Parathyroid adenoma (tissue), 2 donors: ENCODE measurements around the gene FOXO3.
A peak's percentile ranks its signal among the peaks of the same experiment; 100 is the strongest.

Source experiments
- H2AFZ ChIP-seq: fragments of 300-600 bp; sonication (generic); one replicate; pipeline ENCODE4 v1.7.0; 2017; ENCODE audit warnings: antibody characterized with exemption, mild to moderate bottlenecking
- H3K27ac ChIP-seq: fragments of 300-600 bp; sonication (generic); one replicate; pipeline ENCODE4 v1.7.0; 2017
- H3K27me3 ChIP-seq: fragments of 300-600 bp; sonication (generic); one replicate; pipeline ENCODE4 v1.7.0; 2017; ENCODE audit warnings: low read length; ENCODE audit not compliant: control insufficient read depth, insufficient read depth
- H3K36me3 ChIP-seq: fragments of 300-600 bp; sonication (generic); one replicate; pipeline ENCODE4 v1.7.0; 2017; ENCODE audit warnings: low read length; ENCODE audit not compliant: control insufficient read depth, insufficient read depth
- H3K4me1 ChIP-seq: fragments of 300-600 bp; sonication (generic); one replicate; pipeline ENCODE4 v1.7.0; 2017; ENCODE audit warnings: control low read depth
- H3K4me2 ChIP-seq: fragments of 300-600 bp; sonication (generic); one replicate; pipeline ENCODE4 v1.7.0; 2017; ENCODE audit warnings: low read length
- H3K4me3 ChIP-seq: fragments of 300-600 bp; sonication (generic); one replicate; pipeline ENCODE4 v1.7.0; 2017; ENCODE audit warnings: low read depth, low read length
- H3K79me2 ChIP-seq: fragments of 300-600 bp; sonication (generic); one replicate; pipeline ENCODE4 v1.7.0; 2017; ENCODE audit warnings: control low read depth
- H3K9ac ChIP-seq: fragments of 300-600 bp; sonication (generic); one replicate; pipeline ENCODE4 v1.7.0; 2017; ENCODE audit warnings: mild to moderate bottlenecking
- H3K9me3 ChIP-seq: fragments of 300-600 bp; sonication (generic); one replicate; pipeline ENCODE4 v1.7.0; 2017; ENCODE audit warnings: low read length; ENCODE audit not compliant: control insufficient read depth
- TF ChIP-seq, protein P1 (sequence below): fragments of 300-600 bp; sonication (generic); IDR thresholded peaks from one replicate; pipeline ENCODE4 v1.7.0; 2017; ENCODE audit warnings: antibody characterized with exemption, mild to moderate bottlenecking
- donor health status: primary hyperparathyroidism.

FOXO3 gene

DNA sequence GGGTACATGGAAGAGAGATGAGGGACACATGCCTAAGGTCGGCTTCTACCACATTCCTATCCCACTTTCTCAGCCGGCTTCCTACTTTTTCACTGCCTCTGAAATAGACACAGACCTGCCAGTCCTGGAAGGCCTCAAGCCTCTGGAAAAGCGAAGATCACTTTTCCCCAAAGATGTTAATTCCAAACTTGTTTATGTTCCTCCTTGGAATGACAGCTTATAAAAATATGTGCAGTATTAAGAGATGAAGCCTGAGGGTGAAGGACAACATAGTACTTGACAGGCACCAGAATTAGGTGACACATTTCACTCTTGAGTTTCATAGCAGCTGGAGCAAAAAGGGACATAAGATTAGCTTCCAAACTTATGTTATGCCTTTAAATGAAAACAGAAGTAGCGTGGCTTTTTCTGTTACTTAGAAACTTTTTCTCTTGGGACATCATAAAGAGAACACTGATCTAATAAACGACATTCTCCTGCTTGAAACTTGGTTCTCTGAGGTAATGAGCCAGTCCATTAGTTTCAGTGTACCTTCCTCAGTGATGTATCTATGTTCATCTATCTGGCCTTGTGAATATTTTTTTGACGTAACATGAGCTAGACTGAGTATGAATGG lies 25.3 kb downstream of the FOXO3 start:
- H3K36me3 ChIP-seq: no peaks in the 10 kb centered on the region
- H3K27ac ChIP-seq: peak overlapping the region; percentile 42
- peaks cover 33% of the 10 kb centered on the region for H3K79me2 ChIP-seq
- no peak overlapping the region for H3K9ac ChIP-seq
- H3K4me2 ChIP-seq: no peak overlapping the region
- TF ChIP-seq, protein P1, sequence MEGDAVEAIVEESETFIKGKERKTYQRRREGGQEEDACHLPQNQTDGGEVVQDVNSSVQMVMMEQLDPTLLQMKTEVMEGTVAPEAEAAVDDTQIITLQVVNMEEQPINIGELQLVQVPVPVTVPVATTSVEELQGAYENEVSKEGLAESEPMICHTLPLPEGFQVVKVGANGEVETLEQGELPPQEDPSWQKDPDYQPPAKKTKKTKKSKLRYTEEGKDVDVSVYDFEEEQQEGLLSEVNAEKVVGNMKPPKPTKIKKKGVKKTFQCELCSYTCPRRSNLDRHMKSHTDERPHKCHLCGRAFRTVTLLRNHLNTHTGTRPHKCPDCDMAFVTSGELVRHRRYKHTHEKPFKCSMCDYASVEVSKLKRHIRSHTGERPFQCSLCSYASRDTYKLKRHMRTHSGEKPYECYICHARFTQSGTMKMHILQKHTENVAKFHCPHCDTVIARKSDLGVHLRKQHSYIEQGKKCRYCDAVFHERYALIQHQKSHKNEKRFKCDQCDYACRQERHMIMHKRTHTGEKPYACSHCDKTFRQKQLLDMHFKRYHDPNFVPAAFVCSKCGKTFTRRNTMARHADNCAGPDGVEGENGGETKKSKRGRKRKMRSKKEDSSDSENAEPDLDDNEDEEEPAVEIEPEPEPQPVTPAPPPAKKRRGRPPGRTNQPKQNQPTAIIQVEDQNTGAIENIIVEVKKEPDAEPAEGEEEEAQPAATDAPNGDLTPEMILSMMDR: no peak
- no peak overlapping the region for H3K4me3 ChIP-seq
- H3K9me3 ChIP-seq: no peaks in the 10 kb centered on the region
- no peak overlapping the region for H2AFZ ChIP-seq
- H3K4me1 ChIP-seq: peaks cover 69% of the 10 kb centered on the region
- no peaks in the 10 kb centered on the region for H3K27me3 ChIP-seq

DNA sequence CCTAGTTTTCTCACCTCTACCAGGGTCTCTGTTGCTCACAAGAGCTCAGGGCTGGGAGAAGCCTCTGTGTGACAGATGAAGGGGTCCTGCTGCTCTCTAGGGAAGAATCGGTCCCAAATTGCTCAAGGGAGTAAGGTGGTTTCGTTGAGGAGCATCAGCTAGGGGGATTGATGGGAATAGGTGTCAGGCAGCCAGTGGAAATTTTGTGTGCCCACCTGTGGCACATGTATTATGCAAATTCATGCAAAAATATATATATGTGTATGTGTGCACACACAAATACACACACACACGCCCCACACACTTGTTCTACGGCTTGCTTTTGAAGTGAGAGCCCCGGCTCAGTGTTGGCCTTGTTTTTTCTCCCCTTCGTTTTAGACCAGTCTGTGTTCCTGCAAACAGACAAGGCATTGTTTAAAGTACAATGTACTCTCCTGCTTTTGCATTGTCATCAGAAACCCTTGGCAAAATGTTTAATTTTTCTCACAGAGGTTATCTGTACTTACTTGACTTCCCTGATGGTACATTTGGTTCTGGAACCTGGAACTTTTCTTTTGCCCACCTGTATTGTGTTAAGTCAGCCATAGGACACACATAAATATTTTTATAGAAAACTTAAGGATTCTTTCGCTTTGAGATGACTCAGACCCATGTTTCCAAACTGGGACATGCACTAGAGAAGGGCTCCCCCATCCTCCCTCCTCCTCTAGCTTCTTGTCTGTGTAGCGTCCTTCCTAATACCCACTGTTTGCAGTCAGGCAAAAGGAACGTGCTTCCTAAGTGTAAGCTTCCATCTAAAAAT lies 26.7 kb downstream of the FOXO3 start:
- H3K4me2 ChIP-seq: peak overlapping the region; percentile 37
- no peaks in the 10 kb centered on the region for H3K36me3 ChIP-seq
- TF ChIP-seq, protein P1: no peak
- H3K9me3 ChIP-seq: no peaks in the 10 kb centered on the region
- H3K4me3 ChIP-seq: no peak overlapping the region
- peaks cover 37% of the 10 kb centered on the region for H3K79me2 ChIP-seq
- no peaks in the 10 kb centered on the region for H3K27me3 ChIP-seq
- peaks cover 72% of the 10 kb centered on the region for H3K4me1 ChIP-seq
- H3K27ac ChIP-seq: peak overlapping the region; percentile 79
- H3K9ac ChIP-seq: no peak overlapping the region
- H2AFZ ChIP-seq: no peak overlapping the region

DNA sequence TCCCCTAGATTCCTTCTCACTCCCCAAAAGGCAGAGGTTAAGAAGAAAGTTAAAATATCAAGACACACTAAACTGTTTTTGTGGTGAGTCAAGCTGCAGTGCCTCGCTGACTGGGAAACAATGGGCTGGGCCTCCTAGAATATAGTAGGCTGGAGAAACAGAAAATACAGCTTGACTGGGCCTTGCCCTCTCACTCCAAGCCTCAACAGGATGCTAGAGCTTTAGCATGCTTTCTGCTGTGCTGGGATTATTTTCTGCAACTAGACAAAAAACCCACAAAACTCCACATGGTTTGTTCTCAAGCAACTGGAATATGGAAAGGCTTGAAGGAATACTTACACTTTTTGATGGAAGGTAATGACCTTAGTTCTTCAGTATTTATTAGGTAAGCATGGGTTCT lies 27.9 kb downstream of the FOXO3 start:
- no peak overlapping the region for H2AFZ ChIP-seq
- H3K27me3 ChIP-seq: no peaks in the 10 kb centered on the region
- peaks cover 36% of the 10 kb centered on the region for H3K79me2 ChIP-seq
- H3K27ac ChIP-seq: peak overlapping the region; percentile 79
- TF ChIP-seq, protein P1: no peak
- no peaks in the 10 kb centered on the region for H3K9me3 ChIP-seq
- H3K4me2 ChIP-seq: no peak overlapping the region
- no peak overlapping the region for H3K9ac ChIP-seq
- no peak overlapping the region for H3K4me3 ChIP-seq
- no peaks in the 10 kb centered on the region for H3K36me3 ChIP-seq
- H3K4me1 ChIP-seq: peaks cover 71% of the 10 kb centered on the region

DNA sequence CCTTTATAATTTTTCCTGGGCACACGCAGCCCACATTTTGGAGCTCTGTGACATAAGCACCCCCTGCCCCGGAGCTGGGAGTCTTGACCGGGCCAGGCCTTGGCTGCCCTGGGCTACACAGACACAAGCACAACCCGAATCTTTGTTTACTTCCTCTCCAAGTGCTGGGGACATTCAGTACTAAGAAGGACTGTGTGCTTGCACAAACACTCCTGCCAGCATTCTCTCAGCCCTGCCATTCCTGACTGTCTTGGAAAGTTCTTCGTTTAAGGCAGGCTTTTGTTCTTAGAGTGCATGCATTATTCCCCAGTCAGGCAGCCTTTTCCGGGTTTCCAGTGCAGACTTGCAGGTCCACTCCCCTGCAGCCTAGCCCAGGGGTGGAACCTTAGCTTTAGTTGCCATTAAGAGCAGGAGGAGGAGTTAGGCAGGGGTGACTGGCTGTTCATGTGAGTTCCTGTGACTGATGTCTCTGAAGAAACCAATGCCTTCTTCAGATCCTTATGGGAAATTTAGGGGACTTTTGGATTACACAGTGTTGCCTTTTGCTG lies 28.6 kb downstream of the FOXO3 start:
- no peaks in the 10 kb centered on the region for H3K36me3 ChIP-seq
- H3K27me3 ChIP-seq: no peaks in the 10 kb centered on the region
- H3K9me3 ChIP-seq: no peaks in the 10 kb centered on the region
- no peak overlapping the region for H3K9ac ChIP-seq
- TF ChIP-seq, protein P1: no peak
- H3K79me2 ChIP-seq: peaks cover 39% of the 10 kb centered on the region
- no peak overlapping the region for H2AFZ ChIP-seq
- H3K4me2 ChIP-seq: peak overlapping the region; percentile 29
- peak overlapping the region; percentile 79 for H3K27ac ChIP-seq
- no peak overlapping the region for H3K4me3 ChIP-seq
- peaks cover 66% of the 10 kb centered on the region for H3K4me1 ChIP-seq
